GM12864 (cell line): ENCODE results near the gene CYTH4.

Experiments
- DNase-seq: peaks from one replicate; pipeline ENCODE4 v3.0.0-alpha.2; 2011; ENCODE audit warnings: low read depth
- H3K4me3 ChIP-seq: 2 replicates; pipeline ENCODE4 v1.5.1; 2011; ENCODE audit warnings: mild to moderate bottlenecking, low read depth, low read length, control low read depth
- CTCF ChIP-seq: IDR thresholded peaks from 2 replicates; pipeline ENCODE4 v1.5.1; 2011; ENCODE audit warnings: low read depth, mild to moderate bottlenecking, moderate library complexity, low read length, control low read depth, inconsistent platforms; ENCODE audit errors: missing control alignments

CYTH4 gene

GRCh38 chr22:37354670-37355069, 72.4 kb downstream of the CYTH4 start:
- H3K4me3 ChIP-seq, result no peak overlapping the region
- no peak for DNase-seq
- no peak for TF ChIP-seq CTCF

- TF ChIP-seq CTCF, result no peak
- DNase-seq, result no peak
- H3K4me3 ChIP-seq, result no peak overlapping the region
Observed at GRCh38 chr22:37355174-37355573, 72.9 kb downstream of the CYTH4 start.

- no peak for TF ChIP-seq CTCF
- H3K4me3 ChIP-seq, result no peak overlapping the region
- no peak for DNase-seq
Observed at GRCh38 chr22:37356922-37357321, 74.6 kb downstream of the CYTH4 start.

GRCh38 chr22:37357446-37358075, 75.3 kb downstream of the CYTH4 start:
- DNase-seq, result no peak
- H3K4me3 ChIP-seq, result no peak overlapping the region
- no peak for TF ChIP-seq CTCF

GRCh38 chr22:37358386-37358785, 76.1 kb downstream of the CYTH4 start:
- no peak for DNase-seq
- no peak for TF ChIP-seq CTCF
- H3K4me3 ChIP-seq, result no peak overlapping the region

- H3K4me3 ChIP-seq, result no peak overlapping the region
- no peak for TF ChIP-seq CTCF
- DNase-seq, result no peak
Observed at GRCh38 chr22:37358917-37359316, 76.6 kb downstream of the CYTH4 start.

- no peak for DNase-seq
- no peak overlapping the region for H3K4me3 ChIP-seq
- no peak for TF ChIP-seq CTCF
Observed at GRCh38 chr22:37362621-37363020, 80.3 kb downstream of the CYTH4 start.
